CD14-positive monocyte (primary cell): ENCODE data around the gene TP53I13. TPM values are rescaled to one million over a fixed set of nuclear protein-coding genes. Genes with fewer than 3 reads are reported as not detected.

Experiments used
- DNase-seq, 3 donors: peaks; one replicate each; pipeline ENCODE4 v3.0.0-alpha.2; 2011 to 2022
- H2AFZ ChIP-seq: 2 replicates; pipeline ENCODE4 v1.6.0; 2012; ENCODE audit warnings: mild to moderate bottlenecking, low read depth, low read length, inconsistent platforms; ENCODE audit not compliant: insufficient read depth, poor library complexity, severe bottlenecking
- H3K27ac ChIP-seq, 2 donors: 1 replicate in 1 of 2; 2 replicates in 1 of 2; pipeline ENCODE4 v1.5.1; 2012 to 2013; ENCODE audit warnings: low read length in 2 of 2, control low read depth in 1 of 2, inconsistent platforms in 1 of 2, low read depth in 1 of 2, mild to moderate bottlenecking in 1 of 2
- H3K27me3 ChIP-seq, 2 donors: one replicate each; pipeline versions ENCODE4 v1.6.0 to v1.6.1; 2011 to 2013; ENCODE audit warnings: low read length in 2 of 2; ENCODE audit not compliant: control insufficient read depth in 2 of 2, insufficient read depth in 2 of 2
- H3K36me3 ChIP-seq, 2 donors: replicated peaks in 1 of 2; 1 replicate in 1 of 2; 2 replicates in 1 of 2; pipeline versions ENCODE4 v1.5.1 to v1.6.1; 2012 to 2013; ENCODE audit warnings: low read length in 2 of 2, control low read depth in 1 of 2, inconsistent platforms in 1 of 2, mild to moderate bottlenecking in 1 of 2; ENCODE audit not compliant: insufficient read depth in 2 of 2, control insufficient read depth in 1 of 2
- H3K4me1 ChIP-seq, 2 donors: 1 replicate in 1 of 2; 2 replicates in 1 of 2; pipeline versions ENCODE4 v1.5.1 to v1.6.1; 2012 to 2013; ENCODE audit warnings: low read length in 2 of 2, control low read depth in 1 of 2, inconsistent platforms in 1 of 2, mild to moderate bottlenecking in 1 of 2, moderate library complexity in 1 of 2; ENCODE audit not compliant: insufficient read depth in 2 of 2, control insufficient read depth in 1 of 2
- H3K4me2 ChIP-seq: replicated peaks from 2 replicates; pipeline ENCODE3; 2012; ENCODE audit warnings: low read length, moderate library complexity, mild to moderate bottlenecking; ENCODE audit not compliant: poor library complexity, severe bottlenecking; ENCODE audit errors: extremely low read depth
- H3K4me3 ChIP-seq, 3 experiments: fragments of 200-600 bp in 1 of 3; sonication (generic) in 1 of 3; replicated peaks in 1 of 3; 1 replicate in 2 of 3; 2 replicates in 1 of 3; pipeline ENCODE4 v1.5.1; 2011 to 2013; ENCODE audit warnings: low read length in 3 of 3, mild to moderate bottlenecking in 3 of 3, control low read depth in 2 of 3, low read depth in 2 of 3, inconsistent platforms in 1 of 3, moderate library complexity in 1 of 3
- H3K79me2 ChIP-seq: 2 replicates; pipeline ENCODE4 v1.6.0; 2012; ENCODE audit warnings: mild to moderate bottlenecking, control low read depth, inconsistent platforms, low read length, moderate library complexity; ENCODE audit not compliant: insufficient read depth
- H3K9ac ChIP-seq: 2 replicates; pipeline ENCODE4 v1.6.0; 2017; ENCODE audit warnings: low read length, mild to moderate bottlenecking; ENCODE audit not compliant: insufficient read depth, poor library complexity, severe bottlenecking
- H3K9me3 ChIP-seq, 2 donors: replicated peaks in 1 of 2; 1 replicate in 1 of 2; 2 replicates in 1 of 2; pipeline versions ENCODE4 v1.5.1 to v1.6.1; 2012 to 2013; ENCODE audit warnings: low read length in 2 of 2, control low read depth in 1 of 2; ENCODE audit not compliant: control insufficient read depth in 1 of 2, insufficient read depth in 1 of 2
- H4K20me1 ChIP-seq: 2 replicates; pipeline ENCODE4 v1.6.0; 2012; ENCODE audit warnings: mild to moderate bottlenecking, low read length, control low read depth, moderate library complexity; ENCODE audit not compliant: insufficient read depth
- H3K27ac Mint-ChIP-seq, 7 donors: one replicate each; pipeline ENCODE4 v1.8.0; 2020; ENCODE audit warnings: mild to moderate bottlenecking in 7 of 7, mixed read lengths in 7 of 7, moderate library complexity in 6 of 7, inconsistent platforms in 2 of 7
- H3K27me3 Mint-ChIP-seq, 3 donors: one replicate each; pipeline ENCODE4 v1.8.0; 2021 to 2022; ENCODE audit warnings: low read depth in 3 of 3, mild to moderate bottlenecking in 3 of 3, mixed read lengths in 3 of 3, moderate library complexity in 3 of 3, inconsistent platforms in 1 of 3
- H3K36me3 Mint-ChIP-seq, 2 donors: one replicate each; pipeline ENCODE4 v1.8.0; 2020; ENCODE audit warnings: mixed read lengths in 2 of 2, inconsistent platforms in 1 of 2, mild to moderate bottlenecking in 1 of 2
- H3K4me1 Mint-ChIP-seq: one replicate; pipeline ENCODE4 v1.8.0; 2020; ENCODE audit warnings: mild to moderate bottlenecking, mixed read lengths
- H3K4me3 Mint-ChIP-seq, 2 donors: one replicate each; pipeline ENCODE4 v1.8.0; 2020; ENCODE audit warnings: mild to moderate bottlenecking in 2 of 2, mixed read lengths in 2 of 2, moderate library complexity in 1 of 2
- H3K9me3 Mint-ChIP-seq, 7 donors: one replicate each; pipeline ENCODE4 v1.8.0; 2020 to 2022; ENCODE audit warnings: mixed read lengths in 7 of 7, mild to moderate bottlenecking in 6 of 7, moderate library complexity in 6 of 7, inconsistent platforms in 2 of 7
- CTCF ChIP-seq: fragments of 200-600 bp; IDR thresholded peaks from one replicate; pipeline ENCODE4 v1.8.0; 2022; ENCODE audit warnings: antibody characterized with exemption, mild to moderate bottlenecking
- WGBS: methylation state at CpG from one replicate; pipeline ENCODE4 v1.1.5; 2013; ENCODE audit warnings: missing lambda C conversion rate; ENCODE audit not compliant: insufficient coverage; 5-methylcytosine and 5-hydroxymethylcytosine counted together
- intact Hi-C, 2 donors: fragments of 100-400 bp; cut with micrococcal nuclease; formaldehyde crosslinking; loops; one replicate each; pipeline versions ENCODE4 v1.15.0 to v1.15.1; 2023
- polyA plus RNA-seq, 3 donors: library from polyadenylated mRNA; depleted of rRNA in 1 of 3; unstranded in 2 of 3; stranded (reverse) in 1 of 3; fragments of 300-500 nt in 2 of 3; fragments of >200 nt in 1 of 3; fragmentation: Illumina TruSeq in 2 of 3; gene quantifications; 1 replicate in 2 of 3; 2 replicates in 1 of 3; pipeline ENCODE4 v1.2.3, GENCODE V29; 2012 to 2021

The TP53I13 gene
- polyA plus RNA-seq, 3 donors, result 9.4 to 58.6 (median 14.4) TPM

- Mint-ChIP-seq H3K36me3 (no peaks in the 10 kb centered on the region), H3K4me1 (peaks cover 45% of the 10 kb centered on the region), H3K9me3 (peaks cover 0 to 7% (median 1%) of the 10 kb centered on the region in 7 donors), H3K4me3 (peak overlapping the region; percentile 83 to 92), H3K27me3 (peaks cover 38 to 73% (median 47%) of the 10 kb centered on the region in 3 donors), H3K27ac (peak overlapping the region; percentile 3 to 85 (median 76))
- H3K4me1 ChIP-seq, result peaks cover 53 to 60% of the 10 kb centered on the region in 2 donors
- H3K4me3 ChIP-seq, result peak overlapping the region; percentile 26 to 80 (median 36)
- H3K27me3 ChIP-seq, result peaks cover 7 to 63% of the 10 kb centered on the region in 2 donors
- no peaks in the 10 kb centered on the region for H3K36me3 ChIP-seq
- H3K4me2 ChIP-seq, result peak overlapping the region; percentile 97
- H3K79me2 ChIP-seq, result no peaks in the 10 kb centered on the region
- no peaks in the 10 kb centered on the region for H3K9me3 ChIP-seq
- H2AFZ ChIP-seq, result peak overlapping the region; percentile 82
- no peak overlapping the region for H3K27ac ChIP-seq
- H3K9ac ChIP-seq, result peak overlapping the region; percentile 22
- peak; percentile 54 to 62 (median 60) for DNase-seq
- no peak for TF ChIP-seq CTCF
- intact Hi-C loops, result loop anchor here in 1 of 2 donors (2.0 to 10.0 kb wide), 2 partner anchors 26 to 50 kb away; partner anchors contain the start of genes ABHD15, GIT1 and TP53I13
- WGBS, result 0% methylated on average over 9 of the region's 15 CpGs
- H4K20me1 ChIP-seq, result peaks cover 33% of the 10 kb centered on the region
These were observed 46.5 kb downstream of the TP53I13 start for GRCh38 chr17:29615048-29615385.

- Mint-ChIP-seq H3K9me3 (peaks cover 0 to 7% (median 1%) of the 10 kb centered on the region in 7 donors), H3K4me1 (peaks cover 45% of the 10 kb centered on the region), H3K27me3 (peaks cover 38 to 79% (median 51%) of the 10 kb centered on the region in 3 donors), H3K27ac (peak overlapping the region in 5 of 7 donors; percentile 3 to 85 (median 80)), H3K36me3 (no peaks in the 10 kb centered on the region), H3K4me3 (peak overlapping the region; percentile 83 to 92)
- Histone ChIP-seq H3K4me3 (peak overlapping the region; percentile 26 to 80 (median 36)), H3K9me3 (no peaks in the 10 kb centered on the region), H2AFZ (peak overlapping the region; percentile 82), H3K4me2 (peak overlapping the region; percentile 97), H3K27ac (no peak overlapping the region), H3K9ac (peak overlapping the region; percentile 22), H3K36me3 (no peaks in the 10 kb centered on the region), H3K4me1 (peaks cover 53 to 60% of the 10 kb centered on the region in 2 donors), H3K27me3 (peaks cover 7 to 69% of the 10 kb centered on the region in 2 donors), H3K79me2 (no peaks in the 10 kb centered on the region), H4K20me1 (peaks cover 33% of the 10 kb centered on the region)
- peak; percentile 74 to 86 (median 74) for DNase-seq
- intact Hi-C loops, result loop anchor here (1.0 to 10.0 kb wide), 3 partner anchors 26 to 51 kb away; partner anchors contain the start of genes GIT1 (in 2 of the 2), ABHD15 (in 1 of the 2) and TP53I13 (in 1 of the 2)
- no peak for TF ChIP-seq CTCF
- WGBS, result under 1% methylated on average over 59 of the region's 74 CpGs
These were observed 47.2 kb downstream of the TP53I13 start for GRCh38 chr17:29615492-29616299.
